CD4-positive, alpha-beta T cell treated with Interleukin-4 for 4 hours (primary cell): ENCODE measurements around the gene RABGGTB.
"Not testable (repeated sequence)": the region's sequence is repeated elsewhere in the genome, so short reads cannot be mapped to it uniquely, and the experiment has no call there.

Experiments used
- DNase-seq: peaks from one replicate; pipeline ENCODE4 v3.0.0-alpha.2; 2020

The RABGGTB gene

GRCh38 chr1:75796376-75797272 lies 10.6 kb downstream of the RABGGTB start, which contains the start of gene MSH4:
Gene MSH4, plus strand, starts transcription at chr1:75796882. Its CDS starts 104 bp downstream, at chr1:75796986.
- no peak for DNase-seq

- DNase-seq = no peak
These were observed 11.2 kb downstream of the RABGGTB start for GRCh38 chr1:75797273-75797588.

GRCh38 chr1:75797606-75798216 lies 11.7 kb downstream of the RABGGTB start:
- no peak for DNase-seq

GRCh38 chr1:75801480-75801879 lies 15.4 kb downstream of the RABGGTB start:
- not testable (repeated sequence) for DNase-seq

- no peak for DNase-seq
These were observed 22.9 kb downstream of the RABGGTB start for GRCh38 chr1:75808921-75809320.

- not testable (repeated sequence) for DNase-seq
These were observed 24.1 kb downstream of the RABGGTB start for GRCh38 chr1:75810113-75810512.

- DNase-seq = no peak
These were observed 25.3 kb downstream of the RABGGTB start for GRCh38 chr1:75811211-75811981.

- DNase-seq = no peak
These were observed 26.0 kb downstream of the RABGGTB start for GRCh38 chr1:75812065-75812464.

GRCh38 chr1:75823596-75823995 lies 37.5 kb downstream of the RABGGTB start:
- DNase-seq = not testable (repeated sequence)

- DNase-seq = no peak
These were observed 50.6 kb downstream of the RABGGTB start for GRCh38 chr1:75836528-75837100.

- no peak for DNase-seq
These were observed 52.0 kb downstream of the RABGGTB start for GRCh38 chr1:75838079-75838478.

GRCh38 chr1:75841421-75841820 lies 55.4 kb downstream of the RABGGTB start:
- DNase-seq = no peak
